GM23338 (cell line): ENCODE data around the gene PRELID3B. TPM values are rescaled to one million over a fixed set of nuclear protein-coding genes. Genes with fewer than 3 reads are reported as not detected.

Experiments
- ATAC-seq: fragments of 200-7000 bp; cut with Tn5 transposase; 3 replicates; pipeline ENCODE4 v1.9.1; 2020
- DNase-seq: peaks from one replicate; pipeline ENCODE4 v3.0.0-alpha.2; 2015; ENCODE audit warnings: low spot score
- H2AFZ ChIP-seq: fragments of 200-600 bp; sonication (generic); 2 replicates; pipeline ENCODE4 v1.8.0; 2016; ENCODE audit warnings: antibody characterized with exemption, mild to moderate bottlenecking, moderate library complexity
- H3F3A ChIP-seq: fragments of 200-600 bp; sonication (generic); replicated peaks from 2 replicates; pipeline ENCODE4 v1.8.0; 2017; ENCODE audit warnings: antibody characterized with exemption, mixed run types, low read depth
- H3K27ac ChIP-seq: fragments of 200-600 bp; sonication (generic); 2 replicates; pipeline ENCODE4 v1.6.1; 2016; ENCODE audit warnings: low read depth
- H3K27me3 ChIP-seq: fragments of 200-600 bp; sonication (generic); 2 replicates; pipeline ENCODE4 v1.8.0; 2016; ENCODE audit warnings: mild to moderate bottlenecking, mixed run types, moderate library complexity; ENCODE audit not compliant: insufficient read depth
- H3K36me3 ChIP-seq: fragments of 200-600 bp; sonication (generic); 2 replicates; pipeline ENCODE4 v1.8.0; 2016; ENCODE audit warnings: mild to moderate bottlenecking; ENCODE audit not compliant: insufficient read depth
- H3K4me1 ChIP-seq: fragments of 200-600 bp; sonication (generic); 2 replicates; pipeline ENCODE4 v1.8.0; 2016; ENCODE audit warnings: mild to moderate bottlenecking, moderate library complexity; ENCODE audit not compliant: insufficient read depth
- H3K4me2 ChIP-seq: fragments of 200-600 bp; sonication (generic); 2 replicates; pipeline ENCODE4 v1.7.1; 2017; ENCODE audit warnings: mixed run types
- H3K4me3 ChIP-seq: fragments of 200-600 bp; sonication (generic); 2 replicates; pipeline ENCODE4 v1.6.1; 2016; ENCODE audit warnings: mixed run types
- H3K79me2 ChIP-seq: fragments of 200-600 bp; sonication (generic); replicated peaks from 2 replicates; pipeline ENCODE4 v1.8.0; 2017; ENCODE audit warnings: mild to moderate bottlenecking; ENCODE audit not compliant: insufficient read depth
- H3K9me2 ChIP-seq: fragments of 200-600 bp; sonication (generic); 2 replicates; pipeline ENCODE4 v1.8.0; 2017; ENCODE audit not compliant: insufficient read depth
- H4K20me1 ChIP-seq: fragments of 200-600 bp; sonication (generic); replicated peaks from 2 replicates; pipeline ENCODE4 v1.8.0; 2017; ENCODE audit warnings: mild to moderate bottlenecking; ENCODE audit not compliant: insufficient read depth
- H3K27ac Mint-ChIP-seq: 2 replicates; pipeline ENCODE4 v1.8.0; 2020; ENCODE audit warnings: inconsistent platforms, mild to moderate bottlenecking, moderate library complexity, mixed read lengths
- H3K27me3 Mint-ChIP-seq: 3 replicates; pipeline ENCODE4 v1.8.0; 2022; ENCODE audit warnings: low read depth, mild to moderate bottlenecking, moderate library complexity, mixed read lengths, inconsistent platforms; ENCODE audit not compliant: insufficient read depth, poor library complexity
- H3K36me3 Mint-ChIP-seq: 3 replicates; pipeline ENCODE4 v1.8.0; 2021; ENCODE audit warnings: low read depth, mild to moderate bottlenecking, inconsistent platforms, moderate library complexity, mixed read lengths
- H3K4me1 Mint-ChIP-seq: 3 replicates; pipeline ENCODE4 v1.8.0; 2020; ENCODE audit warnings: mild to moderate bottlenecking, inconsistent platforms, mixed read lengths
- H3K4me3 Mint-ChIP-seq: 3 replicates; pipeline ENCODE4 v1.8.0; 2021; ENCODE audit warnings: moderate library complexity, mild to moderate bottlenecking, inconsistent platforms, mixed read lengths
- H3K9me3 Mint-ChIP-seq: 3 replicates; pipeline ENCODE4 v1.8.0; 2020; ENCODE audit warnings: moderate library complexity, mild to moderate bottlenecking, inconsistent platforms, mixed read lengths
- CREB1 ChIP-seq: fragments of 250-450 bp; sonication (Bioruptor Pico); IDR thresholded peaks from 2 replicates; pipeline ENCODE4 v1.5.0; 2020; ENCODE audit warnings: low read depth, mild to moderate bottlenecking, moderate library complexity
- EZH2 ChIP-seq: fragments of 200-600 bp; sonication (generic); IDR thresholded peaks from one replicate; pipeline ENCODE4 v1.8.0; 2017; ENCODE audit warnings: antibody characterized with exemption, mild to moderate bottlenecking, low read depth; ENCODE audit not compliant: unreplicated experiment
- EZH2phosphoT487 ChIP-seq: fragments of 200-600 bp; sonication (generic); IDR thresholded peaks from one replicate; pipeline ENCODE4 v1.8.1; 2018; ENCODE audit warnings: antibody characterized with exemption; ENCODE audit not compliant: unreplicated experiment
- JUNB ChIP-seq: IDR thresholded peaks from one replicate; pipeline ENCODE4 v1.6.1; 2016; ENCODE audit warnings: antibody characterized with exemption; ENCODE audit not compliant: unreplicated experiment
- NANOG ChIP-seq: IDR thresholded peaks from 2 replicates; pipeline ENCODE4 v1.6.1; 2016; ENCODE audit warnings: antibody characterized with exemption, borderline replicate concordance
- POLR2AphosphoS5 ChIP-seq: IDR thresholded peaks from 2 replicates; pipeline ENCODE4 v1.6.1; 2016; ENCODE audit warnings: antibody characterized with exemption, low read depth
- STAT1 ChIP-seq: IDR thresholded peaks from one replicate; pipeline ENCODE4 v1.6.1; 2016; ENCODE audit warnings: antibody characterized with exemption; ENCODE audit not compliant: unreplicated experiment
- ZNF114 ChIP-seq: fragments of 250-450 bp; sonication (Bioruptor Pico); IDR thresholded peaks from 2 replicates; pipeline ENCODE4 v1.5.0; 2020; ENCODE audit warnings: mild to moderate bottlenecking, moderate library complexity
- ZNF331 ChIP-seq: fragments of 250-450 bp; sonication (Bioruptor Pico); IDR thresholded peaks from 2 replicates; pipeline ENCODE4 v1.5.0; 2020; ENCODE audit warnings: low read depth, mild to moderate bottlenecking, moderate library complexity
- ZNF462 ChIP-seq: fragments of 250-450 bp; sonication (Bioruptor Pico); IDR thresholded peaks from 2 replicates; pipeline ENCODE4 v1.5.0; 2020; ENCODE audit warnings: mild to moderate bottlenecking, moderate library complexity
- polyA plus RNA-seq: library from polyadenylated mRNA; unstranded; fragments of >200 nt; fragmentation: Nextera tagmentation; extraction: Ambion mirVana; gene quantifications from 2 replicates; pipeline ENCODE4 v1.2.1, GENCODE V29; 2016
- total RNA-seq: library from RNA; depleted of rRNA; stranded (reverse); fragments of >200 nt; shearing (Covaris generic); gene quantifications from 2 replicates; pipeline ENCODE4 v1.2.3, GENCODE V29; 2014
- TF ChIP-seq, protein P1 (sequence below): IDR thresholded peaks from 2 replicates; pipeline ENCODE4 v1.6.1; 2016; ENCODE audit warnings: antibody characterized with exemption
- TF ChIP-seq, protein P2 (sequence below), 2 experiments: fragments of 200-600 bp in 1 of 2; sonication (generic) in 1 of 2; conservative IDR thresholded peaks; 2 replicates each; pipeline versions ENCODE4 v1.5.1 to v1.6.1; 2016 to 2017; ENCODE audit warnings: antibody characterized with exemption in 2 of 2, low read depth in 2 of 2, mild to moderate bottlenecking in 2 of 2, moderate library complexity in 1 of 2

The PRELID3B gene
- total and polyA plus RNA-seq, 2 experiments from 2014 or later = 42.7 to 43.6 TPM

- no peak for TF ChIP-seq ZNF331
- TF ChIP-seq NANOG = no peak
- TF ChIP-seq, protein P1, sequence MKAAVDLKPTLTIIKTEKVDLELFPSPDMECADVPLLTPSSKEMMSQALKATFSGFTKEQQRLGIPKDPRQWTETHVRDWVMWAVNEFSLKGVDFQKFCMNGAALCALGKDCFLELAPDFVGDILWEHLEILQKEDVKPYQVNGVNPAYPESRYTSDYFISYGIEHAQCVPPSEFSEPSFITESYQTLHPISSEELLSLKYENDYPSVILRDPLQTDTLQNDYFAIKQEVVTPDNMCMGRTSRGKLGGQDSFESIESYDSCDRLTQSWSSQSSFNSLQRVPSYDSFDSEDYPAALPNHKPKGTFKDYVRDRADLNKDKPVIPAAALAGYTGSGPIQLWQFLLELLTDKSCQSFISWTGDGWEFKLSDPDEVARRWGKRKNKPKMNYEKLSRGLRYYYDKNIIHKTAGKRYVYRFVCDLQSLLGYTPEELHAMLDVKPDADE = no peak
- TF ChIP-seq CREB1 (CRISPR knock-in tag) = no peak
- no peak for TF ChIP-seq EZH2
These were observed 9.1 kb upstream of the PRELID3B start (continued) for GRCh38 chr20:59051666-59052185.

DNA sequence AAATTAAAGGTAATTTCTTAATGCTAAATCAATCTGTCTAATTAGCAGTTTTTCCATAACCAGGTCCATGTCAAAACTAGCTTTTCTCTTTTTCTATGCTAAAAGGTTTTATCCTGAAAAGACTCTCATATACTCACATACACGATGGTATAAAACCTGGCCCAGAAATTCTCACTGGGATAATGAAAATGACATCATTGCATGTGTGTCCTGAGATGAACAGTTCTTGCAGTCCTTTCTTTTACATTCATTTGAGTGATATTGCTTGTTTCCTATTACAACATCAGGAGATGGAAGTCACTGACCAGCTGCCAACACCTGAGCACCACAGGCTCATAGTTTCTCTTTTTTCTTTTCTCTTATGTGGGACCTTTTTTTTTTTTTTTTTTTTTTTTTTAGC is 7.9 kb upstream of the PRELID3B start:
- no peaks in the 10 kb centered on the region for H3K27me3 ChIP-seq
- Mint-ChIP-seq H3K36me3 (no peaks in the 10 kb centered on the region), H3K27ac (no peak overlapping the region), H3K9me3 (no peaks in the 10 kb centered on the region), H3K27me3 (peaks cover 5% of the 10 kb centered on the region), H3K4me3 (no peak overlapping the region), H3K4me1 (no peaks in the 10 kb centered on the region)
- no peak overlapping the region for H3K4me2 ChIP-seq
- DNase-seq (no peak), ATAC-seq (no peak)
- H2AFZ ChIP-seq = no peak overlapping the region
- H3K4me3 ChIP-seq = no peak overlapping the region
- H3K27ac ChIP-seq = no peak overlapping the region
- H3K9me2 ChIP-seq = no peaks in the 10 kb centered on the region
- no peaks in the 10 kb centered on the region for H3K79me2 ChIP-seq
- no peaks in the 10 kb centered on the region for H4K20me1 ChIP-seq
- H3K36me3 ChIP-seq = no peaks in the 10 kb centered on the region
- H3F3A ChIP-seq = no peaks in the 10 kb centered on the region
- H3K4me1 ChIP-seq = no peaks in the 10 kb centered on the region
- TF ChIP-seq, protein P1 = no peak
- TF ChIP-seq STAT1 (no peak), JUNB (no peak), EZH2 (no peak), POLR2AphosphoS5 (no peak), ZNF114 (CRISPR knock-in tag) (no peak), EZH2phosphoT487 (no peak), ZNF331 (no peak), ZNF462 (CRISPR knock-in tag) (no peak), NANOG (no peak)
- TF ChIP-seq, protein P2, sequence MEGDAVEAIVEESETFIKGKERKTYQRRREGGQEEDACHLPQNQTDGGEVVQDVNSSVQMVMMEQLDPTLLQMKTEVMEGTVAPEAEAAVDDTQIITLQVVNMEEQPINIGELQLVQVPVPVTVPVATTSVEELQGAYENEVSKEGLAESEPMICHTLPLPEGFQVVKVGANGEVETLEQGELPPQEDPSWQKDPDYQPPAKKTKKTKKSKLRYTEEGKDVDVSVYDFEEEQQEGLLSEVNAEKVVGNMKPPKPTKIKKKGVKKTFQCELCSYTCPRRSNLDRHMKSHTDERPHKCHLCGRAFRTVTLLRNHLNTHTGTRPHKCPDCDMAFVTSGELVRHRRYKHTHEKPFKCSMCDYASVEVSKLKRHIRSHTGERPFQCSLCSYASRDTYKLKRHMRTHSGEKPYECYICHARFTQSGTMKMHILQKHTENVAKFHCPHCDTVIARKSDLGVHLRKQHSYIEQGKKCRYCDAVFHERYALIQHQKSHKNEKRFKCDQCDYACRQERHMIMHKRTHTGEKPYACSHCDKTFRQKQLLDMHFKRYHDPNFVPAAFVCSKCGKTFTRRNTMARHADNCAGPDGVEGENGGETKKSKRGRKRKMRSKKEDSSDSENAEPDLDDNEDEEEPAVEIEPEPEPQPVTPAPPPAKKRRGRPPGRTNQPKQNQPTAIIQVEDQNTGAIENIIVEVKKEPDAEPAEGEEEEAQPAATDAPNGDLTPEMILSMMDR (conservative IDR thresholded peaks at IDR 0.05; ENCODE audit: low read depth in 2 of 2) = no peak
